Smooth muscle cell of the brain vasculature (primary cell): ENCODE measurements around the gene RINL.
"Not testable (repeated sequence)": the region's sequence is repeated elsewhere in the genome, so short reads cannot be mapped to it uniquely, and the experiment has no call there.

Experiments used
- DNase-seq: peaks from one replicate; pipeline ENCODE4 v3.0.0-alpha.2; 2012; ENCODE audit warnings: low read depth, low spot score

RINL gene

GRCh38 chr19:38834590-38834989 lies 43.5 kb downstream of the RINL start:
- no peak for DNase-seq

DNA sequence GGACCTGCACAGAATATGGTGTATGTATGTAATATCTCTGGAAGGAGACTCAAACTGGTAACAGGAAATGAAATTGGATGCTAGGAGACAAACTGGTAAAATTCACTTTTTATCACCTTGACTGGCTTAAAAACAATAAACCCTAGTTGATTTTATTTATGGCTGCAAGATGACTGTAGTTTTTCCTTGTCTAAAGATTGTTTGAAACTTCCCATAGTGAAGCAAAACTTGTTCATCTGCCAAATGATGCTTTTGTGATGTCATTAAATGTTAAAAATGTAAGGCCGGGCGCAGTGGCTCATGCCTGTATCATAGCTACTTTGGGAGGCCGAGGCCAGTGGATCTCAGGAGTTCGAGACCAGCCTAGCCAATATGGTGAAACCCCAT lies 44.0 kb downstream of the RINL start:
- no peak for DNase-seq

- DNase-seq, result no peak
Measured at GRCh38 chr19:38833092-38833425, 45.0 kb downstream of the RINL start.

- DNase-seq, result peak; percentile 59
Measured at GRCh38 chr19:38831142-38831605, 46.9 kb downstream of the RINL start.

- DNase-seq, result no peak
Measured at GRCh38 chr19:38830039-38830733, 47.9 kb downstream of the RINL start.

- DNase-seq, result not testable (repeated sequence)
Measured at GRCh38 chr19:38829203-38829602, 48.9 kb downstream of the RINL start.

- no peak for DNase-seq
Measured at GRCh38 chr19:38826856-38827551, 51.1 kb downstream of the RINL start.

DNA sequence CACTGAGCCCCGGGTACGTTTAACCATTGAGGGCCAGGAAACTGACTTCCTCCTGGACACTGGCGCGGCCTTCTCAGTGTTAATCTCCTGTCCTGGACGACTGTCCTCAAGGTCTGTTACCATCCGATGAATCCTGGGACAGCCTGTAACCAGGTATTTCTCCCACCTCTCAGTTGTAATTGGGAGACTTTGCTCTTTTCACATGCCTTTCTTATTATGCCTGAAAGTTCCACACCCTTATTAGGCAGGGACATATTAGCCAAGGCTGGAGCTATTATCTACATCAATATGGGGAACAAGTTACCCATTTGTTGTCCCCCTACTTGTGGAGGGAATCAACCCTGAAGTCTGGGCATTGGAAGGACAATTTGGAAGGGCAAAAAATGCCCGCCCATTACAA lies 52.1 kb downstream of the RINL start:
- DNase-seq, result not testable (repeated sequence)

- not testable (repeated sequence) for DNase-seq
Measured at GRCh38 chr19:38821230-38821825, 56.7 kb downstream of the RINL start.

DNA sequence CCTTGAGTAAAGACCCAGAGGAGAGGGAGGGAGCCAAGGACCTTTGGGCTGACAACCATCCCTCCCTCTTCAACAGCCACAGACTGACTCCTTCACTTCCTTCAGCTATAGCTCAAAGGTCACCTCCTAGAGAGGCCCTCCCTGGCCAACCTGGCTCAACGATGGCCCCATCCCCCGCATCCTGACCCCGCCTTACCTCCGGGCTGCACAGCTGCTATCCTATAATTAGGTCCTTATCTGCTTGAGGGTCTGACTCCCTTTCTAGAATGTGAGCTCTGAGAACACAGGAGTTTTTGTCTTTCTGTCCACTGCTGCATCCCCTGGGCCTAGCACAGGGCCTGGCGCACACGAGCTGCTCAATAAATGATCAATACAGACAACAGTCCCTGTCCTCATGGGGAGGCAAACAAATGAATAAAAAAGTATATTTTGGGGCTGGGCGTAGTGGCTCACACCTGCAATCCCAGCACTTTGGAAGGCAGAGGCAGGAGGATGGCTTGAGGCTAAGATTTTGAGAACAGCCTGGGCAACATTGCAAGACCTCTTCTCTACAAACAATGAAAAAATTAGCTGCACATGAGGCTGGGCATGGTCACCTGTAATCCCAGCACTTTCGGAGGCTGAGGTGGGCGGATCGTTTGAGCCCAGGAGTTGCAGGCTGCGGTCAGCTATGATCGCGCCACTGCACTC lies 58.7 kb downstream of the RINL start:
- DNase-seq, result no peak
